Measurements from ENCODE around the gene LCMT2. TPM values are rescaled to one million over a fixed set of nuclear protein-coding genes. Genes with fewer than 3 reads are reported as not detected.
A peak's percentile ranks its signal among the peaks of the same experiment; 100 is the strongest.

Gene LCMT2
- total RNA-seq, 1 donor from 2014 or later: 1.2 TPM

GRCh38 chr15:43302205-43302817 lies 28.1 kb downstream of the LCMT2 start, which contains the start of gene TGM7:
Gene TGM7 (minus strand): TSS chr15:43302255.
- intact Hi-C loops (cut with DNase I): no loop called here
- DNase-seq (ENCODE audit: low spot score in 2 of 2): no peak
- no peaks in the 10 kb centered on the region for H3K9me3 ChIP-seq
- no peaks in the 10 kb centered on the region for H3K36me3 ChIP-seq
- TF ChIP-seq CTCF (IDR thresholded peaks at IDR 0.05): no peak
- H3K27ac ChIP-seq: no peak within 1 kb of the TSS
- no peaks in the 10 kb centered on the region for H3K4me1 ChIP-seq
- no peaks in the 10 kb centered on the region for H3K27me3 ChIP-seq
- no peak within 1 kb of the TSS for H3K4me3 ChIP-seq

GRCh38 chr15:43299884-43300283 lies 30.5 kb downstream of the LCMT2 start:
- Histone ChIP-seq H3K4me3 (no peak overlapping the region), H3K9me3 (no peaks in the 10 kb centered on the region), H3K27ac (no peak overlapping the region), H3K36me3 (no peaks in the 10 kb centered on the region), H3K4me1 (no peaks in the 10 kb centered on the region), H3K27me3 (no peaks in the 10 kb centered on the region)
- intact Hi-C loops (cut with DNase I): no loop called here
- TF ChIP-seq CTCF (IDR thresholded peaks at IDR 0.05): no peak
- DNase-seq (ENCODE audit: low spot score in 2 of 2): no peak

GRCh38 chr15:43299411-43299810 lies 31.0 kb downstream of the LCMT2 start:
- H3K9me3 ChIP-seq: no peaks in the 10 kb centered on the region
- H3K4me3 ChIP-seq: no peak overlapping the region
- H3K27me3 ChIP-seq: no peaks in the 10 kb centered on the region
- no peaks in the 10 kb centered on the region for H3K4me1 ChIP-seq
- no peaks in the 10 kb centered on the region for H3K36me3 ChIP-seq
- H3K27ac ChIP-seq: no peak overlapping the region
- no peak for DNase-seq (ENCODE audit: low spot score in 2 of 2)
- TF ChIP-seq CTCF (IDR thresholded peaks at IDR 0.05): no peak
- intact Hi-C loops (cut with DNase I): no loop called here

- H3K4me3 ChIP-seq: no peak overlapping the region
- no peaks in the 10 kb centered on the region for H3K9me3 ChIP-seq
- no peaks in the 10 kb centered on the region for H3K36me3 ChIP-seq
- no peak for TF ChIP-seq CTCF (IDR thresholded peaks at IDR 0.05)
- no peaks in the 10 kb centered on the region for H3K27me3 ChIP-seq
- no peak for DNase-seq (ENCODE audit: low spot score in 2 of 2)
- peaks cover 0 to 8% of the 10 kb centered on the region in 2 donors for H3K4me1 ChIP-seq
- H3K27ac ChIP-seq: no peak overlapping the region
- intact Hi-C loops (cut with DNase I): no loop called here
These were observed 36.2 kb downstream of the LCMT2 start for GRCh38 chr15:43294091-43294706.

- Histone ChIP-seq H3K4me1 (peaks cover 0 to 8% of the 10 kb centered on the region in 2 donors), H3K27ac (no peak overlapping the region), H3K27me3 (no peaks in the 10 kb centered on the region), H3K9me3 (no peaks in the 10 kb centered on the region), H3K36me3 (no peaks in the 10 kb centered on the region), H3K4me3 (peak overlapping the region in 1 of 2 donors; percentile 5)
- intact Hi-C loops (cut with DNase I): no loop called here
- TF ChIP-seq CTCF (IDR thresholded peaks at IDR 0.05): no peak
- DNase-seq (ENCODE audit: low spot score in 2 of 2): no peak
These were observed 36.9 kb downstream of the LCMT2 start for GRCh38 chr15:43293432-43293831.
